ENCODE results near the gene FAHD1. TPM values are rescaled to one million over a fixed set of nuclear protein-coding genes. Genes with fewer than 3 reads are reported as not detected.
A peak's percentile ranks its signal among the peaks of the same experiment; 100 is the strongest.

The FAHD1 gene
- total and polyA plus RNA-seq, 9 of the 15 experiments (the other 6 are each of a cell fraction or from before 2014, with no cell fraction given): 2.2 to 20.9 (median 10.7) TPM

DNA sequence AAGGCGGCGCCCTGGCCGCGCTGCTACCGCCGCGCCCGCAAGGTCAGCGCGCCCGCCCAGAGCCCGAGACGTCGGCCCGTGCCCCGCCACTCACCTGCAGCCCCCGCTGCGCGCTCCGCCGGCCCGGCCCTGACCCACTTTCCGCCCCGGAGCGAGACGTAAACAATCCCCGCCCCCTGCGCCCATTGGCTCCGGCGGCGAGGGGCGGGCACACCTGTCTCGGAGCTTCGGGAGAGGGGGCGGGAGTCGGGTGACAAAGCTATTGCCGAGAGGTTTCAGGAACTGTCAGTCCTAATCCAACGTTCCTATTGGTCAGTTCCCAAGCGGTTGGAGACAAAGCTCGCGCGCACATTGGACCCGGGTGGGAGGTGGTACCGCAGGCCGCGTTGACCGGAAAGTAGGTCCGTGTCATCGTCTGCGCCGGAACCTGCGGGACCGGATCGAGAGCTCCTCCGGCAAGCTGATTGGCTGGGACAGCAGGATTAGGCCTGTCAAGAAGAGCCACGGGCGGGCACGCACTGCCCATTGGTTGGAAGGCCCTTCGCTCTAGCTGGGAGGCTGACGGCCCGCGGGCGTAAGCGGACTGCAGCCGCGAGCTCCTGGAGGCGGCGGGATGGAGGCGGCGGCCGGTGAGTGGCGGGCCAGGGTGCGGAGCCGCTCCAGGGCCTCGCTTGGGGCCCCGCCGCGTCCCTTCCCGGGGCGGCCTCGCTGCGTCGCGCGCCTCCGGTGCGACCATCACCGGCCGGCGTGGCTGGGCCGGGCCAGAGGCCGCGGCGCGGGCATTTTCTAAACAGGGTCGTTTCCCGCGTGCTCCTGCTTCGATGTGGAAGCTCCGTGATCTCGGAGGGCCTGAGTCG lies 44.4 kb upstream of the FAHD1 start, which contains the start of the genes NUBP2 and SPSB3 (continued):
- TF ChIP-seq HDAC6 (IDR thresholded peaks at IDR 0.05; ENCODE audit: low read depth, low read length) (no peak), DIDO1 (tag; IDR thresholded peaks at IDR 0.05; ENCODE audit: low read depth) (no peak), ZNF217 (CRISPR knock-in tag; IDR thresholded peaks at IDR 0.05) (no peak), FOXP1 (CRISPR knock-in tag; IDR thresholded peaks at IDR 0.05) (peak; percentile 44; the same call in 1 of the 2 replicates), ATF1 (CRISPR knock-in tag; IDR thresholded peaks at IDR 0.05) (peak; percentile 77), ATF1 (tag; IDR thresholded peaks at IDR 0.05) (peak; percentile 99), FOXM1 (IDR thresholded peaks at IDR 0.05; ENCODE audit: low read depth) (peak; percentile 36; the same call in 1 of the 2 replicates), FOXM1 (CRISPR knock-in tag; IDR thresholded peaks at IDR 0.05; ENCODE audit: low read depth) (no peak), SMARCE1 (IDR thresholded peaks at IDR 0.05) (no peak), CHD7 (IDR thresholded peaks at IDR 0.05; ENCODE audit: low read depth, low read length) (no peak), HCFC1 (IDR thresholded peaks at IDR 0.05; ENCODE audit: low read depth, low read length) (peak; percentile 82), SOX6 (IDR thresholded peaks at IDR 0.05) (no peak), CC2D1A (IDR thresholded peaks at IDR 0.05) (peak; percentile 93; the same call in 1 of the 2 replicates), ZNF232 (CRISPR knock-in tag; IDR thresholded peaks at IDR 0.05) (no peak), CAMTA2 (CRISPR knock-in tag; conservative IDR thresholded peaks at IDR 0.05) (no peak), RHOXF2B (CRISPR knock-in tag; conservative IDR thresholded peaks at IDR 0.05) (no peak)
- TF ChIP-seq, protein P1, sequence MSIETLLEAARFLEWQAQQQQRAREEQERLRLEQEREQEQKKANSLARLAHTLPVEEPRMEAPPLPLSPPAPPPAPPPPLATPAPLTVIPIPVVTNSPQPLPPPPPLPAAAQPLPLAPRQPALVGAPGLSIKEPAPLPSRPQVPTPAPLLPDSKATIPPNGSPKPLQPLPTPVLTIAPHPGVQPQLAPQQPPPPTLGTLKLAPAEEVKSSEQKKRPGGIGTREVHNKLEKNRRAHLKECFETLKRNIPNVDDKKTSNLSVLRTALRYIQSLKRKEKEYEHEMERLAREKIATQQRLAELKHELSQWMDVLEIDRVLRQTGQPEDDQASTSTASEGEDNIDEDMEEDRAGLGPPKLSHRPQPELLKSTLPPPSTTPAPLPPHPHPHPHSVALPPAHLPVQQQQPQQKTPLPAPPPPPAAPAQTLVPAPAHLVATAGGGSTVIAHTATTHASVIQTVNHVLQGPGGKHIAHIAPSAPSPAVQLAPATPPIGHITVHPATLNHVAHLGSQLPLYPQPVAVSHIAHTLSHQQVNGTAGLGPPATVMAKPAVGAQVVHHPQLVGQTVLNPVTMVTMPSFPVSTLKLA (conservative IDR thresholded peaks at IDR 0.05): peak; percentile 95 to 97

Measured in K562 (cell line).